A673 (cell line): ENCODE data around the gene PROK2. TPM values are rescaled to one million over a fixed set of nuclear protein-coding genes. Genes with fewer than 3 reads are reported as not detected.

Source experiments
- BruUV-seq: library from RNA; stranded (reverse); fragments of 400-500 nt; replicated peaks from 2 replicates; lab custom pipeline; 2021; lab: Mats Ljungman, UMichigan
- CTCF ChIA-PET: fragments of 300-600 bp; sonication (Branson Sonifier 250); formaldehyde crosslinking; loops from one replicate; lab custom pipeline; 2022; ENCODE audit warnings: antibody characterized with exemption; lab: Charles Lee
- POLR2A ChIA-PET: fragments of 300-600 bp; sonication (Branson Sonifier 250); formaldehyde crosslinking; loops from one replicate; lab custom pipeline; 2022; ENCODE audit warnings: antibody characterized with exemption; ENCODE audit not compliant: low non-redundant PET; lab: Charles Lee
- DNase-seq: peaks from one replicate; pipeline ENCODE4 v3.0.0-alpha.2; 2015; ENCODE audit warnings: low spot score
- H3K27ac ChIP-seq: fragments of 200-600 bp; sonication (generic); 2 replicates; pipeline ENCODE4 v1.5.1; 2016; ENCODE audit warnings: mixed run types, low read depth, mild to moderate bottlenecking, mixed read lengths, antibody characterized with exemption, low read length; ENCODE audit not compliant: poor library complexity, severe bottlenecking
- H3K27me3 ChIP-seq: fragments of 200-600 bp; sonication (generic); replicated peaks from 2 replicates; pipeline ENCODE4 v1.6.1; 2017; ENCODE audit warnings: mixed run types, low read depth, mild to moderate bottlenecking, mixed read lengths, antibody characterized with exemption, low read length; ENCODE audit not compliant: insufficient read depth, poor library complexity
- H3K36me3 ChIP-seq: fragments of 200-600 bp; sonication (generic); 2 replicates; pipeline ENCODE4 v1.6.1; 2016; ENCODE audit warnings: mixed run types, mild to moderate bottlenecking, mixed read lengths, antibody characterized with exemption, low read length; ENCODE audit not compliant: insufficient read depth, poor library complexity, severe bottlenecking
- H3K4me1 ChIP-seq: fragments of 200-600 bp; sonication (generic); 2 replicates; pipeline ENCODE4 v1.6.1; 2017; ENCODE audit warnings: mixed run types, mild to moderate bottlenecking, mixed read lengths, antibody characterized with exemption, low read length; ENCODE audit not compliant: insufficient read depth, poor library complexity, severe bottlenecking
- H3K4me3 ChIP-seq: fragments of 200-600 bp; sonication (generic); 2 replicates; pipeline ENCODE4 v1.5.1; 2016; ENCODE audit warnings: low read depth, mixed run types, mild to moderate bottlenecking, mixed read lengths, low read length; ENCODE audit not compliant: poor library complexity, severe bottlenecking
- H3K9me3 ChIP-seq: fragments of 200-600 bp; sonication (generic); 2 replicates; pipeline ENCODE4 v1.6.1; 2016; ENCODE audit warnings: mixed run types, low read depth, mild to moderate bottlenecking, mixed read lengths, antibody characterized with exemption, low read length; ENCODE audit not compliant: poor library complexity, severe bottlenecking
- CTCF ChIP-seq: fragments of 300-800, 200-600 bp; sonication (generic); conservative IDR thresholded peaks from 2 replicates; pipeline ENCODE4 v1.5.1; 2017; ENCODE audit warnings: low read depth, mild to moderate bottlenecking, antibody characterized with exemption, low read length, moderate library complexity, mixed read lengths
- EZH2 ChIP-seq: fragments of 200-600 bp; sonication (generic); IDR thresholded peaks from 2 replicates; pipeline ENCODE4 v1.6.1; 2017; ENCODE audit warnings: borderline replicate concordance, low read depth, mild to moderate bottlenecking, mixed read lengths, antibody characterized with exemption, low read length; ENCODE audit not compliant: poor library complexity, severe bottlenecking
- intact Hi-C: fragments of 100-400 bp; cut with micrococcal nuclease; formaldehyde crosslinking; loops from one replicate; pipeline ENCODE4 v1.10.0; 2022; ENCODE audit not compliant: unreplicated experiment
- total RNA-seq: library from RNA; stranded (reverse); gene quantifications from 2 replicates; pipeline ENCODE4 v1.2.3, GENCODE V29; 2021

The PROK2 gene
- total RNA-seq, 1 experiment from 2014 or later: 1.6 TPM

- Histone ChIP-seq H3K27me3 (peaks cover 4% of the 10 kb centered on the region), H3K4me3 (peak overlapping the region; percentile 42), H3K36me3 (no peaks in the 10 kb centered on the region), H3K4me1 (no peaks in the 10 kb centered on the region), H3K27ac (no peak overlapping the region), H3K9me3 (no peaks in the 10 kb centered on the region)
- ChIA-PET CTCF (no interaction called here), POLR2A (no interaction called here)
- intact Hi-C loops: no loop called here
- TF ChIP-seq CTCF (no peak), EZH2 (no peak)
- BruUV-seq: no TSS peak
- no peak for DNase-seq
Measured at GRCh38 chr3:71752831-71753700, 31.9 kb downstream of the PROK2 start.

- no peak for DNase-seq
- no peak for TF ChIP-seq EZH2
- no peak for TF ChIP-seq CTCF
- no TSS peak for BruUV-seq
- Histone ChIP-seq H3K27ac (no peak overlapping the region), H3K36me3 (no peaks in the 10 kb centered on the region), H3K4me3 (no peak overlapping the region), H3K4me1 (no peaks in the 10 kb centered on the region), H3K27me3 (peaks cover 4% of the 10 kb centered on the region), H3K9me3 (no peaks in the 10 kb centered on the region)
- POLR2A ChIA-PET: no interaction called here
- intact Hi-C loops: no loop called here
- CTCF ChIA-PET: no interaction called here
Measured at GRCh38 chr3:71751602-71752001, 33.3 kb downstream of the PROK2 start.

GRCh38 chr3:71744738-71745137 lies 40.2 kb downstream of the PROK2 start:
- DNase-seq: no peak
- H3K27me3 ChIP-seq: no peaks in the 10 kb centered on the region
- H3K36me3 ChIP-seq: no peaks in the 10 kb centered on the region
- ChIA-PET CTCF (no interaction called here), POLR2A (no interaction called here)
- H3K27ac ChIP-seq: no peak overlapping the region
- peaks cover 8% of the 10 kb centered on the region for H3K9me3 ChIP-seq
- TF ChIP-seq CTCF (no peak), EZH2 (no peak)
- H3K4me1 ChIP-seq: no peaks in the 10 kb centered on the region
- no TSS peak for BruUV-seq
- intact Hi-C loops: no loop called here
- no peak overlapping the region for H3K4me3 ChIP-seq
